Measurements from ENCODE around the gene IL1RAPL1.

DNA sequence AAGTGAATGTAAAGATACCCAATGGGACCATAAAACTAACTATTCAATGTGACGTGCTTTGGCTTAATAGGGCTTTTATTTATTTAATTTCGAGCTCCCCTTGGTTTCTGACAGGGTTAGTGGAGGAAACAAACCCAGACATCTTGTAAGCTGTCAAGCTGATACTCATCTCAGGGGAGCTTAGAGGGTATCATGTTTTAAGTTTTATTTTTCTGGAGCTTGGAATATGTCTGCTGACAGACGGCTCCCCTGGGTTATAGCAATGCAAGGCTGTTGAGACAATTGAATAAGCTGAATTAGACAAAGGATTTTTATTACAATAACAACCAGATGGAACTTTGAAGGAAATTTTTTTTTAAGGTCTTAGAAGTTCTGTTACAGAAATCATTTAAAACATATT is 456.5 kb downstream of the IL1RAPL1 start:
- TF ChIP-seq, protein P1, sequence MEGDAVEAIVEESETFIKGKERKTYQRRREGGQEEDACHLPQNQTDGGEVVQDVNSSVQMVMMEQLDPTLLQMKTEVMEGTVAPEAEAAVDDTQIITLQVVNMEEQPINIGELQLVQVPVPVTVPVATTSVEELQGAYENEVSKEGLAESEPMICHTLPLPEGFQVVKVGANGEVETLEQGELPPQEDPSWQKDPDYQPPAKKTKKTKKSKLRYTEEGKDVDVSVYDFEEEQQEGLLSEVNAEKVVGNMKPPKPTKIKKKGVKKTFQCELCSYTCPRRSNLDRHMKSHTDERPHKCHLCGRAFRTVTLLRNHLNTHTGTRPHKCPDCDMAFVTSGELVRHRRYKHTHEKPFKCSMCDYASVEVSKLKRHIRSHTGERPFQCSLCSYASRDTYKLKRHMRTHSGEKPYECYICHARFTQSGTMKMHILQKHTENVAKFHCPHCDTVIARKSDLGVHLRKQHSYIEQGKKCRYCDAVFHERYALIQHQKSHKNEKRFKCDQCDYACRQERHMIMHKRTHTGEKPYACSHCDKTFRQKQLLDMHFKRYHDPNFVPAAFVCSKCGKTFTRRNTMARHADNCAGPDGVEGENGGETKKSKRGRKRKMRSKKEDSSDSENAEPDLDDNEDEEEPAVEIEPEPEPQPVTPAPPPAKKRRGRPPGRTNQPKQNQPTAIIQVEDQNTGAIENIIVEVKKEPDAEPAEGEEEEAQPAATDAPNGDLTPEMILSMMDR (conservative IDR thresholded peaks at IDR 0.05) = no peak
- no peak for TF ChIP-seq ZFX (IDR thresholded peaks at IDR 0.05)

All from C4-2B (cell line).